HL-60 (cell line): Measurements from ENCODE around the gene PDSS2.
A peak's percentile ranks its signal among the peaks of the same experiment; 100 is the strongest.
"Not testable (repeated sequence)": the region's sequence is repeated elsewhere in the genome, so short reads cannot be mapped to it uniquely, and the experiment has no call there.

Source experiments
- DNase-seq, 2 experiments: peaks; one replicate each; pipeline ENCODE4 v3.0.0-alpha.2; 2010 to 2020; ENCODE audit warnings: low read depth in 1 of 2, low spot score in 1 of 2
- H3K27ac ChIP-seq: fragments of 250-450 bp; sonication (Bioruptor Pico); replicated peaks from 2 replicates; pipeline ENCODE4 v1.5.1; 2020; ENCODE audit warnings: mild to moderate bottlenecking, moderate library complexity
- H3K27me3 ChIP-seq: fragments of 250-450 bp; sonication (Bioruptor Pico); 2 replicates; pipeline ENCODE4 v1.5.1; 2021; ENCODE audit warnings: mild to moderate bottlenecking, moderate library complexity; ENCODE audit not compliant: insufficient read depth, poor library complexity, severe bottlenecking
- H3K4me3 ChIP-seq: replicated peaks from 2 replicates; pipeline ENCODE4 v1.5.1; 2011; ENCODE audit warnings: mild to moderate bottlenecking, control low read depth, low read length; ENCODE audit not compliant: insufficient read depth
- GABPA ChIP-seq: IDR thresholded peaks from 2 replicates; pipeline ENCODE4 v1.6.1; 2012; ENCODE audit warnings: low read depth
- POLR2AphosphoS5 ChIP-seq: IDR thresholded peaks from 2 replicates; pipeline ENCODE4 v1.6.1; 2012; ENCODE audit warnings: low read depth
- SPI1 ChIP-seq: IDR thresholded peaks from 2 replicates; pipeline ENCODE4 v1.6.1; 2012; ENCODE audit warnings: low read depth, mild to moderate bottlenecking, borderline replicate concordance
- TF ChIP-seq, protein P1 (sequence below): IDR thresholded peaks from 2 replicates; pipeline ENCODE4 v1.6.1; 2012; ENCODE audit warnings: low read depth; ENCODE audit not compliant: insufficient replicate concordance
- TF ChIP-seq, protein P2 (sequence below): IDR thresholded peaks from one replicate; pipeline ENCODE4 v1.5.1; 2011; ENCODE audit warnings: low read length, control low read depth, inconsistent platforms; ENCODE audit not compliant: insufficient read depth

PDSS2 gene

DNA sequence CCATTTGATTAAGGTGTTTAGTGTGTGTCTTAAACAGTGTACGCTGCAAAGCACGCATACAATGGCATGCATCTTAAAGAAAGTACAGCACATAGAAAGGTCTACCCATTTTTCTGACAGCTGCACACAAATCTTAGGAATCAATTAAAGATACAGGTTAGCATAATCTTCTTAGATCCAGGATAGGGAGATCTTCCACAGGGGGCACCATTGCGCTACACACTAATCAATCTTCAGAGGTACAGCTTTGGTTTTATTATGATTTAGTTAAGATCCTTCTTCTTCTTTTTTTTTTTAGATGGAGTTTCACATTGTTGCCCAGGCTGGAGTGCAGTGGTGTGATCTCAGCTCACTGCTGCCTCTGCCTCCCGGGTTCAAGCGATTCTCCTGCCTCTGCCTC is 280.4 kb downstream of the PDSS2 start:
- peak in 1 of 2 experiments; percentile 7 for DNase-seq
- Histone ChIP-seq H3K4me3 (no peak overlapping the region), H3K27me3 (no peaks in the 10 kb centered on the region), H3K27ac (no peak overlapping the region)
- TF ChIP-seq SPI1, result no peak
- TF ChIP-seq, protein P1, sequence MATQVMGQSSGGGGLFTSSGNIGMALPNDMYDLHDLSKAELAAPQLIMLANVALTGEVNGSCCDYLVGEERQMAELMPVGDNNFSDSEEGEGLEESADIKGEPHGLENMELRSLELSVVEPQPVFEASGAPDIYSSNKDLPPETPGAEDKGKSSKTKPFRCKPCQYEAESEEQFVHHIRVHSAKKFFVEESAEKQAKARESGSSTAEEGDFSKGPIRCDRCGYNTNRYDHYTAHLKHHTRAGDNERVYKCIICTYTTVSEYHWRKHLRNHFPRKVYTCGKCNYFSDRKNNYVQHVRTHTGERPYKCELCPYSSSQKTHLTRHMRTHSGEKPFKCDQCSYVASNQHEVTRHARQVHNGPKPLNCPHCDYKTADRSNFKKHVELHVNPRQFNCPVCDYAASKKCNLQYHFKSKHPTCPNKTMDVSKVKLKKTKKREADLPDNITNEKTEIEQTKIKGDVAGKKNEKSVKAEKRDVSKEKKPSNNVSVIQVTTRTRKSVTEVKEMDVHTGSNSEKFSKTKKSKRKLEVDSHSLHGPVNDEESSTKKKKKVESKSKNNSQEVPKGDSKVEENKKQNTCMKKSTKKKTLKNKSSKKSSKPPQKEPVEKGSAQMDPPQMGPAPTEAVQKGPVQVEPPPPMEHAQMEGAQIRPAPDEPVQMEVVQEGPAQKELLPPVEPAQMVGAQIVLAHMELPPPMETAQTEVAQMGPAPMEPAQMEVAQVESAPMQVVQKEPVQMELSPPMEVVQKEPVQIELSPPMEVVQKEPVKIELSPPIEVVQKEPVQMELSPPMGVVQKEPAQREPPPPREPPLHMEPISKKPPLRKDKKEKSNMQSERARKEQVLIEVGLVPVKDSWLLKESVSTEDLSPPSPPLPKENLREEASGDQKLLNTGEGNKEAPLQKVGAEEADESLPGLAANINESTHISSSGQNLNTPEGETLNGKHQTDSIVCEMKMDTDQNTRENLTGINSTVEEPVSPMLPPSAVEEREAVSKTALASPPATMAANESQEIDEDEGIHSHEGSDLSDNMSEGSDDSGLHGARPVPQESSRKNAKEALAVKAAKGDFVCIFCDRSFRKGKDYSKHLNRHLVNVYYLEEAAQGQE, result no peak
- TF ChIP-seq, protein P2, sequence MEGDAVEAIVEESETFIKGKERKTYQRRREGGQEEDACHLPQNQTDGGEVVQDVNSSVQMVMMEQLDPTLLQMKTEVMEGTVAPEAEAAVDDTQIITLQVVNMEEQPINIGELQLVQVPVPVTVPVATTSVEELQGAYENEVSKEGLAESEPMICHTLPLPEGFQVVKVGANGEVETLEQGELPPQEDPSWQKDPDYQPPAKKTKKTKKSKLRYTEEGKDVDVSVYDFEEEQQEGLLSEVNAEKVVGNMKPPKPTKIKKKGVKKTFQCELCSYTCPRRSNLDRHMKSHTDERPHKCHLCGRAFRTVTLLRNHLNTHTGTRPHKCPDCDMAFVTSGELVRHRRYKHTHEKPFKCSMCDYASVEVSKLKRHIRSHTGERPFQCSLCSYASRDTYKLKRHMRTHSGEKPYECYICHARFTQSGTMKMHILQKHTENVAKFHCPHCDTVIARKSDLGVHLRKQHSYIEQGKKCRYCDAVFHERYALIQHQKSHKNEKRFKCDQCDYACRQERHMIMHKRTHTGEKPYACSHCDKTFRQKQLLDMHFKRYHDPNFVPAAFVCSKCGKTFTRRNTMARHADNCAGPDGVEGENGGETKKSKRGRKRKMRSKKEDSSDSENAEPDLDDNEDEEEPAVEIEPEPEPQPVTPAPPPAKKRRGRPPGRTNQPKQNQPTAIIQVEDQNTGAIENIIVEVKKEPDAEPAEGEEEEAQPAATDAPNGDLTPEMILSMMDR, result no peak
- TF ChIP-seq POLR2AphosphoS5, result no peak
- TF ChIP-seq GABPA, result no peak

DNA sequence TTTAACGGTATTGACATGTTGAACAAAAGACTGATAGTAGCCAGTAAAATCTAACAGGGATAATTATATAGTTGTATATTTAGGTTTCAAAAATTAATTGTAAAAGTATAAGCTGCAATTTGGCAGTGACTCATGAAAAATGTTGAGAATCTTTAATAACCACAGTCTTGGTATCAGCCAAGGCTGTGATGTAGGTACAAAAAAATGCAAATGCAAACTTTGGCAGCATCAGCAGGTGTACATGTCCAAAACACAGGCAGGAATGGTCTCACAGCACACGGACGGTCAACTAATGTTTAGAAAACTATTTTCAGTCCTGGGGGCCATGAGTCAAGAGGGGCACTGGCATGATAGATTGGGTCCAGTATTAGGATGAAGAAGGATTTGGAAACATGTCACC is 285.6 kb downstream of the PDSS2 start:
- no peak for DNase-seq
- Histone ChIP-seq H3K4me3 (no peak overlapping the region), H3K27me3 (no peaks in the 10 kb centered on the region), H3K27ac (no peak overlapping the region)
- TF ChIP-seq GABPA (no peak), POLR2AphosphoS5 (no peak), SPI1 (no peak)
- TF ChIP-seq, protein P1, result no peak

DNA sequence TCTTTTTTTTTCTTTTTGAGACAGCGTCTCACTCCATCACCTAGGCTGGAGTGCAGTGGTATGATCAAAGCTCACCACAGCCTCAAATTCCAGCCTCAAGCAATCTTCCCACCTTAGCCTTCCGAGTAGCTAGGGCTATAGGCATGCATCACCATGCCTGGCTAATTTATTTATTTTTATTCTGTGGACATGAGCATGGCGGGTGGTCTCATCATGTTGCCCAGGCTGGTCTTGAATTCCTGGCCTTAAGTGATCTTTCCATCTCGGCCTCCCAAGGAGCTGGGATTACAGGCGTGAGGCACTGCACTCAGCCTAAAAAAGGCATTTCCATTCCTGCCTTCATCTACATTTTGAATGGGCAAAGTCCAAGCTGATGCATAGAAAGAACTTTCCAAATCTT is 287.9 kb downstream of the PDSS2 start:
- Histone ChIP-seq H3K27me3 (no peaks in the 10 kb centered on the region), H3K4me3 (no peak overlapping the region), H3K27ac (no peak overlapping the region)
- TF ChIP-seq, protein P2, result no peak
- TF ChIP-seq SPI1, result no peak
- DNase-seq, result no peak

DNA sequence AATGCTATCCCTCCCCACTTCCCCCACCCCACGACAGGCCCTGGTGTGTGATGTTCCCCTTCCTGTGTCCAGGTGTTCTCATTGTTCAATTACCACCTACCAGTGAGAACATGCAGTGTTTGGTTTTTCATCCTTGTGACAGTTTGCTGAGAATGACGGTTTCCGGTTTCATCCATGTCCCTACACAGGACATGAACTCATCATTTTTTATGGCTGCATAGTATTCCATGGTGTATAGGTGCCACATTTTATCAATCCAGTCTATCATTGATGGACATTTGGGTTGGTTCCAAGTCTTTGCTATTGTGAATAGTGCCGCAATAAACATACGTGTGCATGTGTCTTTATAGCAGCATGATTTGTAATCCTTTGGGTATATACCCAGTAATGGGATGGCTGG is 295.1 kb downstream of the PDSS2 start:
- not testable (repeated sequence) for H3K4me3 ChIP-seq, H3K27me3 ChIP-seq, H3K27ac ChIP-seq, DNase-seq

DNA sequence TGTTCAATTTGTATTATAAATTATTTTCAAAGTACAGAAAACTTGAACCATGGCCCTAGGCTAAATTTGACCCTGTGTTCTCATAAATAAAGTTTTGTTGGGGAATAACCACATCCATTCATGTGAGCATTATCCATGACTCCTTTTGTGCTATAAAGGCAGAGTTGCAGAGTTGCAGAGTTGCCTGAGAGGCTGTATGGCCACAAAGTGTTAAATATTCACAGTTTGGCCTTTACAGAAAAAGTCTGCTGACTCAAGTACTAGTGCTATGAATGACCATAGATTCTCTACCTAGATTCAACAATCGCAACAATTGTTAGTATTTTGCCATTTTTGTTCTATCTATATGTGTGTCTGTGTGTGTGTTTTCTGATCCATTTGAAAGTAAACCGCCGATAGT is 297.8 kb downstream of the PDSS2 start:
- Histone ChIP-seq H3K27ac (no peak overlapping the region), H3K4me3 (no peak overlapping the region), H3K27me3 (no peaks in the 10 kb centered on the region)
- DNase-seq, result no peak
- TF ChIP-seq POLR2AphosphoS5 (no peak), GABPA (no peak), SPI1 (no peak)
- TF ChIP-seq, protein P1, result no peak
- TF ChIP-seq, protein P2, result no peak
